ENCODE results near the gene RBM44. TPM values are rescaled to one million over a fixed set of nuclear protein-coding genes. Genes with fewer than 3 reads are reported as not detected.

Gene RBM44
- total RNA-seq, 1 experiment from 2014 or later: 0.51 TPM

GRCh38 chr2:237752761-237753165 is 45.8 kb upstream of the RBM44 start:
- H3F3A ChIP-seq (ENCODE audit: low read length, unreplicated experiment): no peaks in the 10 kb centered on the region
- H3K36me3 ChIP-seq (ENCODE audit: low read depth, low read length): peaks cover 62% of the 10 kb centered on the region; the same call in 1 of the 2 replicates
- no peaks in the 10 kb centered on the region for H3K79me2 ChIP-seq (ENCODE audit: low read length)
- BruUV-seq (replicated peaks): no TSS peak
- no peaks in the 10 kb centered on the region for H3K27me3 ChIP-seq (ENCODE audit: low read length)
- no peaks in the 10 kb centered on the region for H4K20me1 ChIP-seq (ENCODE audit: low read length)
- ChIA-PET CTCF (no interaction called here), POLR2A (ENCODE audit: unreplicated experiment) (no interaction called here)
- no peak overlapping the region for H3K4me3 ChIP-seq (ENCODE audit: low read length)
- H3K4me2 ChIP-seq (ENCODE audit: low read length): no peak overlapping the region
- intact Hi-C loops (cut with micrococcal nuclease): no loop called here
- no peaks in the 10 kb centered on the region for H3K9me2 ChIP-seq (replicated peaks; ENCODE audit: low read length)
- H3K9ac ChIP-seq (ENCODE audit: low read length): no peak overlapping the region
- H3K27ac ChIP-seq (ENCODE audit: low read length): no peak overlapping the region
- ATAC-seq (no peak), DNase-seq (no peak)
- H3K9me3 ChIP-seq (ENCODE audit: low read length): no peaks in the 10 kb centered on the region
- H3K4me1 ChIP-seq (ENCODE audit: insufficient read depth, low read length): no peaks in the 10 kb centered on the region
- TF ChIP-seq EZH2 (IDR thresholded peaks at IDR 0.05; ENCODE audit: low read length, unreplicated experiment) (no peak), CTCF (conservative IDR thresholded peaks at IDR 0.05; ENCODE audit: low read depth, low read length) (no peak), EZH2phosphoT487 (IDR thresholded peaks at IDR 0.05; ENCODE audit: borderline replicate concordance, low read length) (no peak)
- H2AFZ ChIP-seq (ENCODE audit: low read length): no peak overlapping the region

- Histone ChIP-seq H4K20me1 (ENCODE audit: low read length) (no peaks in the 10 kb centered on the region), H3K36me3 (ENCODE audit: low read depth, low read length) (peaks cover 64% of the 10 kb centered on the region), H3K9me2 (replicated peaks; ENCODE audit: low read length) (no peaks in the 10 kb centered on the region), H3K9ac (ENCODE audit: low read length) (no peak overlapping the region), H3K4me3 (ENCODE audit: low read length) (no peak overlapping the region), H3K27ac (ENCODE audit: low read length) (no peak overlapping the region), H3K9me3 (ENCODE audit: low read length) (no peaks in the 10 kb centered on the region), H2AFZ (ENCODE audit: low read length) (no peak overlapping the region), H3K4me2 (ENCODE audit: low read length) (no peak overlapping the region), H3K27me3 (ENCODE audit: low read length) (no peaks in the 10 kb centered on the region), H3F3A (ENCODE audit: low read length, unreplicated experiment) (no peaks in the 10 kb centered on the region), H3K4me1 (ENCODE audit: insufficient read depth, low read length) (no peaks in the 10 kb centered on the region), H3K79me2 (ENCODE audit: low read length) (no peaks in the 10 kb centered on the region)
- ChIA-PET CTCF (no interaction called here), POLR2A (ENCODE audit: unreplicated experiment) (no interaction called here)
- DNase-seq (no peak), ATAC-seq (no peak)
- no TSS peak for BruUV-seq (replicated peaks)
- intact Hi-C loops (cut with micrococcal nuclease): no loop called here
- TF ChIP-seq EZH2 (IDR thresholded peaks at IDR 0.05; ENCODE audit: low read length, unreplicated experiment): no peak
- TF ChIP-seq CTCF (conservative IDR thresholded peaks at IDR 0.05; ENCODE audit: low read depth, low read length): no peak
- no peak for TF ChIP-seq EZH2phosphoT487 (IDR thresholded peaks at IDR 0.05; ENCODE audit: borderline replicate concordance, low read length)
Measured at GRCh38 chr2:237754182-237754581, 44.4 kb upstream of the RBM44 start.

GRCh38 chr2:237754626-237755248 is 43.8 kb upstream of the RBM44 start:
- Histone ChIP-seq H4K20me1 (ENCODE audit: low read length) (no peaks in the 10 kb centered on the region), H3F3A (ENCODE audit: low read length, unreplicated experiment) (no peaks in the 10 kb centered on the region), H3K9me3 (ENCODE audit: low read length) (no peaks in the 10 kb centered on the region), H3K27ac (ENCODE audit: low read length) (no peak overlapping the region), H3K79me2 (ENCODE audit: low read length) (no peaks in the 10 kb centered on the region), H3K27me3 (ENCODE audit: low read length) (no peaks in the 10 kb centered on the region), H3K4me3 (ENCODE audit: low read length) (no peak overlapping the region), H2AFZ (ENCODE audit: low read length) (no peak overlapping the region), H3K9me2 (replicated peaks; ENCODE audit: low read length) (no peaks in the 10 kb centered on the region), H3K36me3 (ENCODE audit: low read depth, low read length) (peaks cover 59% of the 10 kb centered on the region), H3K9ac (ENCODE audit: low read length) (no peak overlapping the region), H3K4me2 (ENCODE audit: low read length) (no peak overlapping the region), H3K4me1 (ENCODE audit: insufficient read depth, low read length) (no peaks in the 10 kb centered on the region)
- ChIA-PET POLR2A (ENCODE audit: unreplicated experiment) (no interaction called here), CTCF (no interaction called here)
- no TSS peak for BruUV-seq (replicated peaks)
- TF ChIP-seq EZH2 (IDR thresholded peaks at IDR 0.05; ENCODE audit: low read length, unreplicated experiment): no peak
- no peak for TF ChIP-seq CTCF (conservative IDR thresholded peaks at IDR 0.05; ENCODE audit: low read depth, low read length)
- TF ChIP-seq EZH2phosphoT487 (IDR thresholded peaks at IDR 0.05; ENCODE audit: borderline replicate concordance, low read length): no peak
- intact Hi-C loops (cut with micrococcal nuclease): no loop called here
- ATAC-seq (no peak), DNase-seq (no peak)
